GM12874 (cell line): Measurements from ENCODE around the gene RNF180.

Source experiments
- CTCF ChIP-seq: IDR thresholded peaks from 2 replicates; pipeline ENCODE4 v1.5.1; 2011; ENCODE audit warnings: low read depth, mild to moderate bottlenecking, control low read depth, low read length, moderate library complexity; ENCODE audit not compliant: insufficient read depth

RNF180 gene

GRCh38 chr5:64165500-64166200, at the start of gene RNF180:
Gene RNF180, plus strand, starts transcription at chr5:64165843. Its CDS starts 34,965 bp downstream, at chr5:64200808.
- no peak for TF ChIP-seq CTCF

GRCh38 chr5:64125521-64125920, 40.1 kb upstream of the RNF180 start:
- no peak for TF ChIP-seq CTCF

GRCh38 chr5:64126202-64126741, 39.4 kb upstream of the RNF180 start:
- TF ChIP-seq CTCF = no peak

GRCh38 chr5:64140018-64140417, 25.6 kb upstream of the RNF180 start:
- TF ChIP-seq CTCF = no peak

- TF ChIP-seq CTCF = no peak
Observed at GRCh38 chr5:64144425-64145215, 21.0 kb upstream of the RNF180 start.

GRCh38 chr5:64145216-64145895, 20.3 kb upstream of the RNF180 start:
- no peak for TF ChIP-seq CTCF

- TF ChIP-seq CTCF = no peak
Observed at GRCh38 chr5:64147379-64147778, 18.3 kb upstream of the RNF180 start.
